HL-60 (cell line): ENCODE measurements around the gene LYSMD3.

Experiments used
- CTCF ChIP-seq: IDR thresholded peaks from one replicate; pipeline ENCODE4 v1.5.1; 2011; ENCODE audit warnings: low read length, control low read depth, inconsistent platforms; ENCODE audit not compliant: insufficient read depth
- POLR2AphosphoS5 ChIP-seq: IDR thresholded peaks from 2 replicates; pipeline ENCODE4 v1.6.1; 2012; ENCODE audit warnings: low read depth

- TF ChIP-seq CTCF (no peak), POLR2AphosphoS5 (no peak)
Measured at GRCh38 chr5:90553711-90554110, 24.3 kb upstream of the LYSMD3 start.
